Measurements from ENCODE around the gene FIS1.
"Not testable (repeated sequence)": the region's sequence is repeated elsewhere in the genome, so short reads cannot be mapped to it uniquely, and the experiment has no call there.

FIS1 gene

DNA sequence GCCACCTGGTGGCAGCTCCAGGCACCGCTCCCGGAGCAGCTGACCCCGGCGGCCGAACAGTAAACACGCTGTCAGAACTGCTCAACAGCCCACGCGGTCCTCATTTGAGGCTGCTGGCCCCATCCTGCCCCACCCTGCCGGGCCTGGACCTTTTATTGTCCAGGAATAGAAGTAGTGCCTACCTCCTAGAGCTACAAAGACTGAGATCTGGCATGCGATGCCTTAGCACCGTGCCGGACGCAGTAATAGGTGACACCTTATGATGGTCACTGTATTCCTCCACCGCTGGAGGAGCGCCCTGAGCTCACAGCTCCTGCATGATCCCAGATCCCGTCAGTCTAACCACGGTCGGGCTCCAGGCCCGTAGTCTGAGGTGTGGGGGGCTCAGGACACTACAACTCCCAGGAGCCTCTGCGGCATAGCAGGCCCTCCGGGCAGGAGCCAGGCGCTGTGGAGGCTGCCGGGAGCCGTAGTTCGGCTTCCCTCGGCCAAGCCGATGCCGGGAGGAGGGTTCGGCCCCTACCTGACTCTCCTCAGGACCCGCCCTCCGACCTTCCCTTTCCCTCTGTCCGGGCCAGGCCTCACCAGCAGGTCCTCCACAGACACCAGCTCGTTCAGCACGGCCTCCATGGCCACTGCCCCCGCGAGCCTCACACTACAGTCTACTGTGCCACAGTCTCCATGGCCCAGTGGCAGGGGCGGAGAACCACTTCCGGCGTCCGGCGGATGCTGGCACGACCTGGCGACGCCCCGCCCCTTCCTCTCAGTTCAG is at the start of gene FIS1:
TSS of gene FIS1 (minus strand) at position 707 of the 772 bp plus-strand sequence. CDS start at position 630, 77 bp downstream.
- peak; percentile 89 to 94 for DNase-seq (ENCODE audit: low read depth in 2 of 2)

DNA sequence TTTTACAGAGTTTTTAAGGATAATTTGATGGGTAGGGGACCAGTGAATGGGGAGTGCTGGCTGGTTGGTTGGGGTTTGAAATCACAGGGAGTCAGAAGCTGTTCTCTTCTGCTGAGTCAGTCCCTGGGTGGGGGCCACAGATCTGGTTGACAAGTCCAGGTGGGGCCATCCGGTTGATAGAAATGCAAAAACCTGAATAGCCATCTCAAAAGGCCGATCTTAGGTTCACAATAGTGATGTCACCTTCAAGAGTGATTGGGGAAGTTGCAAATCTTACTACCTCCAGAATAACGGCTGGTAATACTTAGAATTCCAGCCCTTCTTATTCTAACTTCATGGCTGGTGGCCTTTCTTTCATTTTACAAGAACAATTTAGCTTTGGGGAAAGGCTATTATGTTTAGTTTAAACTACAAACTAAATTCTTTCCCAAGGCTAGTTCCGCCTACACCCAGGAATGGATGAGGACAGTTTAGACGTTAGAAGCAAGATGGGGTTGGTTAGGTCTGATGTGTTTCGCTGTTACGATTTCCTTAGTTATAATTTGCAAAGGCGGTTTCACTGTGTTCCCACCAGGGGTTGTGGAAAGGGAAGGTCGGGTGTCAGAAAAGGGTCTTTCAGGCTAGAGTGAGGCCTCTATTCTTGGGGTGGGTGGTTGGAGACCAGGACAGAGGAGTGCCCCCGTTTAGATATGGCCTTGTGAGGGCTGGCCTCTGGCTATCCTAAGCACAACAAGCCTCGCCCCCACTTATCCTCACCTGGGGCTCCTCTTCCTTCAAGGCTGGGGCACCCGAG is 49.4 kb upstream of the FIS1 start:
- DNase-seq (ENCODE audit: low read depth in 2 of 2): no peak

DNA sequence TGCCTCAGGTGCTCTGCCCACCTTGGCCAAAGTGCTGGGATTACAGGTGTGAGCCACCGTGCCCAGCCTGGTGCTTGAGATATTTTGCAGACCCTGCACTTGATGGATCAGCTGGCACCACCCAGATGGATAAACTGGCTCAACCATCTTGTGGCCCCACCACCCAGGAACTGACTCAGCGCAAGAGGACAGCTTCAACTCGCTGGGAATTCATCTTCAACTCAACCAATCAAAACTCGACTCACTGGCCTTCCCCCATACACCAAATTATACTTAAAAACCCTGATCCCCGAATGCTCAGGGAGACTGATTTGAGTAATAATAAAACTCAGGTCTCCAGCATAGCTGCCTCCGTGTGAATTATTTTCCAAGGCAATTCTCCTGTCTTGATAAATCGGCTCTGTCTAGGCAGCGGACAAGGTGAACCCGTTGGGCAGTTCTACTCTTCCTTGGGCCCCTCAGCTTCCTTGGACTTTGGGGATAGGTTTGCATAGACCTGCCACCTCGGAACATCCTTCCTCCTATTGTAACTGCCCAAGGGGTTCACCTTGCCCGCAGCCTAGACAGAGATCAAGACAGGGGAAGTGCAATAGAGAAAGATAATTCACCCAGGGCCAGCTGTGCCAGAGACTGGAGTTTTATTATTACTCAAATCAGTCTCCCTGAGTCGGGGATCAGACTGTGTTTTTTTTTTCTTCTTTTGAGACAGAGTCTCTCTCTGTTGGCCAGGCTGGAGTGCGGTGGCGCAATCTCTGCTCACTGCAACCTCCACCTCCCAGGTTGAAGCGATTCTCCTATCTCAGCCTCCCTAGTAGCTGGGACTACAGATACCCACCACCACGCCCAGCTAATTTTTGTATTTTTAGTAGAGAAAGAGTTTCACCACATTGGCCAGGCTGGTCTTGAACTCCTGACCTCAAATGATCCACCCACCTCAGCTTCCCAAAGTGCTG is 48.5 kb upstream of the FIS1 start:
- DNase-seq (ENCODE audit: low read depth in 2 of 2): not testable (repeated sequence)

DNA sequence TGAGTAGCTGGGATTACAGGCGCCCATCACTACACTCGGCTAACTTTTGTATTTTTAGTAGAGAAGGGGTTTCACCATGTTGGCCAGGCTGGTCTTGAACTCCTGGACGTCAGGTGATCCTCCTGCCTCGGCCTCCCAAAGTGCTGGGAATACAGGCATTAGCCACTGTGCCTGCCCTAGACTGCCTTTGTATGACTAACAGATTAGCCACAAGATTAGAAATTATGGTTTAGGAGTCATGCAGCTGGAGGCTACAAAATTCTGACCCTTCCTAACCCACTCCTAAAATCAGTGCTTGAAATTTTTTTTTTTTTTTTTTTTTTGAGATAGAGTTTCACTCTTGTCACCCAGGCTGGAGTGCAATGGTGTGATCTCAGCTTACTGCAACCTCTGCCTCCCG is 47.7 kb upstream of the FIS1 start:
- DNase-seq (ENCODE audit: low read depth in 2 of 2): not testable (repeated sequence)

DNA sequence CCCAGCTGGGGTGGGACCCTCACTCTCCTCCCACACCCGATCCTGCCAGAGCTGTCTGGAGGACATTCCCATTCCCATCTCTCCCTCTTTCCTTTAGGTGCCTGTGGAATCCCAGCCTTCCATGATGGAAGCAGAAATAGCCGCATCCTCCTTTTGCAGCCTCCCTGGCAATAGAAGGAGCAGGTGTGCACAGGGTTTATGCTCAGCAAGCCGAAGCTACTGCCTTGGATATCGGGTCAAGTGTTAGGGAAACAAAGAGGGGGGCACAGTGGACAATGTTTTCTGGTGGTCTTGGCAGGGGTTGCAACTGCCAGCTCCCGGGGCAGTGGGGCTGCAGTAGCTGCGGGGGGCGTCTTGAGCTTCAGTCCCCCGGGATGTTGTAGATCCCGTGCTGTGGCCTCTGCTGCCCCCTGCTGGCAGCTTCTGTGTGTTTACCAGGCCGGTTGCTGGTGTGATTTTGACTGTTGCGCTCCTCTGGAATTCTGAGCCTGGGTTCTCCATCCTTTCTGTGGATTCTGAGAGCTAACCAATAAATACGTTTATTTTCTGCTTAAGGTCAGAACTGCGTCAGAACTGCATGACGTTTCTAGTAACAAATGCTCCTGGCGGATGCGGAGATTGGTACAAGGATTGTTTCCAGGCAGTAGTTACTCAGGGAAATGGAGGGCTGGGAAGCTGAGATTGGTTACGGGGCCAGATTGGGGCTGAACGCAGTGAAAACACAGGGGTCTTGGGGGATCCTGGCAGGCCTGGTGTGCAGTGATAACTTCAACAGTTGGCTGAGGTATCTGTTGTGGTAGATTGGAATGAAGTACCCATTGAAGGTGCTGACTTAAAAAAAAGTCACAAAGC is 45.5 kb upstream of the FIS1 start:
- DNase-seq (ENCODE audit: low read depth in 2 of 2): peak; percentile 47 to 62

DNA sequence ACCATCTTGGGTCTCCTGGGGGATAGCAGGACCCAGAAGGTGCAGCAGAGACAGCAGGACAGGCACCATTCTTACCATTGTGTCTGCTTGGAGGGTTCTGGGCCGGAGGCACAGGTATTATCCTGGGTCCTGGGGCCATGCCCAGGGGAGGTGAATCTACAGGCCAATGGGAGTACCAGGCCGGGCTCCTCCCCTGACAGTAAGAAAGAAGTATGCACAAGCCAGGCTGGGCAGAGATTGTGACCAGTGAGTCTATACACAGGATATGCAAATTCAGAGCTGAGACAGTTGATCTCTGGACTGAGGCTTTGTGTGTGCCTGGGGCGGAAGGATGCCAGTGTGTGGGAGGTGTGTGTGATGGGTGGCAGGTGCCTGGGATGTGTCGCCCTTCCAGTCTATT is 44.8 kb upstream of the FIS1 start:
- DNase-seq (ENCODE audit: low read depth in 2 of 2): not testable (repeated sequence)

DNA sequence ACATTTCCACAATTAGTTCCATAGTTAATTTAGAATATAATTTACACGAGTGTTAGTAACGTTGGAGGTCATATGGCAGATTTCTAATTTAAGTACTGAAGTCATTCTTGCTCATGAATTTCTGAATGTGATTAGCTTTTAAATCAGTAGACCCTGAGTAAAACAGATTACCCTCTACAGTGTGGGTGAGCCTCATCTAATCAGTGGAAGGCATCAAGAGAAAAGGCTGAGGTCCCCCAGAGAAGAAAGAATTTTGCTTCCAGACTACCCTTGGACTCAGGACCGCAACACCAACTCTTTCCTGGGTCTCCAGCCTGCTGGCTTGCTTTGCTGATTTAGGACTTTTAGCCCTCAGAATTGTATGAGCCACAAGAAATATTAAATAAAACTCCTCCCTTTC is 43.6 kb upstream of the FIS1 start:
- no peak for DNase-seq (ENCODE audit: low read depth in 2 of 2)

DNA sequence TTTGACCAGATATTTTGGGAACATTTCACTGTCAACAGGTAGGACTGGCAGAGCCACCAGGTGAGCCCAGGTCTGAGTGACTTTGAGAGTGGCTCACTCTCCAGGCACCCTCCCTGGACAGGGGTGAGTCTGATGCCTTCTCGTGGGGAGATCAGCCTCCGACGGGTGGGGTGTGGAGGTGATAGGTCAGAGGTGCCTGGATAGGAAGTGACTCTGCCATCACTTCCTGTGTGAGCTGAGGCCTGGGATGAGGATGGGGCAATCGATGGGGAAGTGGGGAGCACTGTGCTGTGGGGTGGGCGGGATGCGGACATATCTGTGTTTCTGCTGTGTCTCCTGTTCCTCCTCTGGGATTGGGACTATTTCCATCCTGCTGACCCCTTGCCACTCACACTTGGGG is 42.2 kb upstream of the FIS1 start:
- no peak for DNase-seq (ENCODE audit: low read depth in 2 of 2)

DNA sequence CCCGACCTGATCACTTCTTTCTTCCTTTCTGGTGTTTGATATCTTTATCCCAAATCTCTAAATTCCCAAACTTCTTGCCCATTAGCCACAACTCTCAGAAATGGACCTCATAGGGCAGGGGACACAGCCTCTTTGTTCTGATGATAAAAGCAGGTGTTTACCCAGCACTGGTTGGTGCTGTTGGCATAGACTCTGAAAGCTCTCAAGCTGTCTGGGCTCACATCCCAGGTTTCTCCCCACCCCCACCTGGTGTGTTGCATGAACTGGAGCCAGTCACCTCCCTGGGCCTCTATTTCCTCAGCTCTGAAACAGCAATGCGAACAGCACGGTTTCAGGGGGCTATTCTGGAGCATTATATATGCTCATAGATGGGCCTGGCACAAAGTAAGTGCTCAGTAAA is 41.0 kb upstream of the FIS1 start:
- DNase-seq (ENCODE audit: low read depth in 2 of 2): not testable (repeated sequence)

DNA sequence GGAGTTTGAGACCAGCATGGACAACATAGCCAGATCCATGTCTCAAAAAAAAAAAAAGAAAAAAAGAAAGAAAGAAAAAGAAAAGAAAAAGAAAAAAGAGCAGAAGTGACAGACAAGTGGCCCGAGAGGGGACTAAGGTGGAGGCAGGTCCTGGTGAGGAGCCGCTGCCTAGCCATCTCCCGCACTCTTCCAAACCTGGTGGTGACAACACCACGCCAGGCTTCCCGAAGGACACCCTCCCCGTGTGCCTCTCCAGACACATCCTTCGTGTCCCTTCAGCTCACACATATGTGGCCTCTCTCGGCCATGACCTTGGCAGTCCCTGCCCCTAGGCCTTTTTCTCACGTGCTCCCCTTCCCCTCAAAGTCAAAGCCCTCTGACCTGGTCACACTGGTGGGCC is 40.3 kb upstream of the FIS1 start:
- DNase-seq (ENCODE audit: low read depth in 2 of 2): no peak

DNA sequence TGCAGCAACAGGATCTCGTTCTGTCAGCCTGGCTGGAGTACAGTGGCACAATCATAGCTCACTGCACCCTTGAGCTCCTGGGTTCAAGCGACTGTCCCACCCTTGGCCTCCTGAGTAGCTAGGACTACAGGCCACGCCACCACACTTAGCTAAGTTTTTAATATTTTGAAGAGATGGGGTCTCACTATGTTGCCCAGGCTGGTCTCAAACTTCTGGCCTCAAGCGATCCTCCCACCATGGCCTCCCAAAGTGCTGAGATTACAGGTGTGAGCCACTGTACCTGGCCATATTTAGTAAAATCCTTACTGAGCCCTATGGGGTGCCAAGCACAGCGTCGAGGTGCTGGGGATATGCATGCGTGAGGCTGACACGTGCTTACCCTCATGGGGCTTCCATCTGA is 36.0 kb upstream of the FIS1 start:
- DNase-seq (ENCODE audit: low read depth in 2 of 2): not testable (repeated sequence)

DNA sequence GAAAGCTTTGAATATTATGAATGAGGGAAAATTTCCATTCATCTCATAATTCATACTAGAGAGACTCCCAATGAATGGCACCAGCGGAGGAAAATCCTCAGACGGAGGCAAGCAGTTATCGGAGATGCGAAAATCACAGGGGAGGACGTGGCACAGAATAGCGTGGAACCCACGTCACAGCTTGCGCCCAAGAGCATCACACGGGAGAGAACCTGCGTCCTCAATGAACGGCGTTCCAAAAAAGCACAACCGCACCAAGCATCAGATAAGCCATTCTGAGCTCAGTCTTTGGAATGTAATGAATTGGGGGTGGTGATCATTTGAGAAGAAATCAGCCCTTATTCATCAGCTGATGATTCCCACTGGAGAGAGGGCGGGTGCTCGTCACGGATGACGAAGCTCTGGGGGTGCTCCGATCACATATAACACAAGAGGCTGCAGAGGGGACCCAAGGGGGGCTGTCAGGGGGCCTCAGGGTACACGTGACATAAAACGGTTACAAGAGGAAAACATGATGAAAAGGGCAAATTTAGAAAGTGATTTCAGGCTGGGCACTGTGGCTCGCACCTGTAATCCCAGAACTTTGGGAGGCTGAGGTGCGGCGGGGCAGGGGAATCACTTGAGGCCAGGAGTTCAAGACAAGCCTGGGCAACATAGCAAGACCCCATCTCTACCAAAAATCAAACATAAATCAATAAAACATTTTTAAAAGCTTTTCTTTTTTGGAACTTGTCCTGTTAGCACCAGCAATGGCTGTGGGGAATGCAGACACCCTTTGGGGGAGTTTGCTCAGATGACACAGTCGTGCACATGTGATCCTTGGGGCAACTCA is 33.8 kb upstream of the FIS1 start:
- no peak for DNase-seq (ENCODE audit: low read depth in 2 of 2)

DNA sequence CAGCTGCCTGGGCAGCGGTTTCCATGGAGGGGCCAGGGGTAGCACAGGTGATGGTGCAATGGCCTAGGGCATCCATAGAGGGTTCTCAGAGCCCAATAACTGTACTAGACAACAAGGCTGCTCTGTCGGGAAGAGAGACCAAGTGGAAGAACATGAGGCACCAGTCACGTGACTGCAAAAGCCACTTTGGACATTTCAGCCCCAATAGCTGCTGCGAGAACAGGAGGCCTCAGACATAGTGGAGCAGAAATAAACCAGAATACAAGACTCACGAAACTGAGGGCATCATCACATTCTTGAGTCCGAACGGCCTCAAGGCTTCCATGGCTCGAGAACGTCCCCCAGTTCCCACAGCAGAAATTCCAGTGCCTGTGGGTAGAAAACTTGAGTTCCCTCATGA is 32.3 kb upstream of the FIS1 start:
- DNase-seq (ENCODE audit: low read depth in 2 of 2): no peak

DNA sequence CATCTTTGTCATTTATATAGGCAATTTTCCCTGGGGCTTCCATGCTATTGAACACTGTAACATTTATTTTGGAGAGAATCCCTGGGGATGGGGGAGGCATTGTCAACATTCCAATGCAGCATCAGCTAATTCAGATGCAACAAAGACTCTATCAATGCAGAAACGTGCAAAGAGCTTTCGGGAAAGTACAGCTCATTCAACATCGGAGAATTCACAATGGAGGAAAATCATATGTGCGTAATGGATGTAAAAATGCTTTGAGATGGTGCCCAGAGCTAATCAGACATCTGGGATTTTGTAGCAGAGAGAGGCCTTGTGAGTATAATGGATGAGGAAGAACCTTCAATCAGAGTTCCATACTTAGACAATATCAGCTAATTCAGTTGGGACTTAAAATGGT is 28.3 kb upstream of the FIS1 start:
- DNase-seq (ENCODE audit: low read depth in 2 of 2): no peak

DNA sequence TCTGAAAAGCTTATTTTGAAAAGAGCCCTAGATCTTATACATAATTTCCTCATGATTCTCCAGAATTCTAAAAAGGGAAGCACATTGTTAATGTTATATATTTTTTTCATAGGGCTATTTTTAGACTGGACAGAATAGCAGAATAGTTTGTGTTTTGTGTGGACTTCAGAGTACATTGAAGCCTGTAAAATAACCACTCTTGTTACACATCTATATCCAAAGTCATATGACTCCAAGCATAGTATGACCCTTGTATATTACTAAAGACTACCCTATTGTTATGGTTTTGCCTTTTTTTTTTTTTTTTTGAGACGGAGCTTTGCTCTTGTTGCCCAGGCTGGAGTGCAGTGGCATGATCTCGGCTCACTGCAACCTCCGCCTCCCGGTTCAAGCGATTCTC is 26.1 kb upstream of the FIS1 start:
- no peak for DNase-seq (ENCODE audit: low read depth in 2 of 2)

DNA sequence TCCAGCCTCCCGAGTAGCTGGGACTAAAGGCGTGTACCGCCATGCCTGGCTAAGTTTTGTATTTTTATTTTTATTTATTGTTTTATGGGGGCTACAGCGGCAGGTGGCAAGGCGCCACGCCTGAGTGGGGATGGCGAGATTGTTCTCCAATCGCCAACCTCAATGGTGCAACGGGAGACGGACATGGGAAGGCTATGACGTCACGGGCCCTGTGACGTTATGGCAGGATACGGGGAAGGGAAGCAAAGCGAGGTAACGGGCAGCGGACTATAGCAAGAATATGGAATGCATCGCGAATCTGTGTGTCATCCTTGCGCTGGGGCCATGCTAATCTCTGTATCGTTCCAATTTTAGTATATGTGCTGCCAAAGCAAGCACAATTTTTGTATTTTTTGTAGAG is 24.8 kb upstream of the FIS1 start:
- no peak for DNase-seq (ENCODE audit: low read depth in 2 of 2)

DNA sequence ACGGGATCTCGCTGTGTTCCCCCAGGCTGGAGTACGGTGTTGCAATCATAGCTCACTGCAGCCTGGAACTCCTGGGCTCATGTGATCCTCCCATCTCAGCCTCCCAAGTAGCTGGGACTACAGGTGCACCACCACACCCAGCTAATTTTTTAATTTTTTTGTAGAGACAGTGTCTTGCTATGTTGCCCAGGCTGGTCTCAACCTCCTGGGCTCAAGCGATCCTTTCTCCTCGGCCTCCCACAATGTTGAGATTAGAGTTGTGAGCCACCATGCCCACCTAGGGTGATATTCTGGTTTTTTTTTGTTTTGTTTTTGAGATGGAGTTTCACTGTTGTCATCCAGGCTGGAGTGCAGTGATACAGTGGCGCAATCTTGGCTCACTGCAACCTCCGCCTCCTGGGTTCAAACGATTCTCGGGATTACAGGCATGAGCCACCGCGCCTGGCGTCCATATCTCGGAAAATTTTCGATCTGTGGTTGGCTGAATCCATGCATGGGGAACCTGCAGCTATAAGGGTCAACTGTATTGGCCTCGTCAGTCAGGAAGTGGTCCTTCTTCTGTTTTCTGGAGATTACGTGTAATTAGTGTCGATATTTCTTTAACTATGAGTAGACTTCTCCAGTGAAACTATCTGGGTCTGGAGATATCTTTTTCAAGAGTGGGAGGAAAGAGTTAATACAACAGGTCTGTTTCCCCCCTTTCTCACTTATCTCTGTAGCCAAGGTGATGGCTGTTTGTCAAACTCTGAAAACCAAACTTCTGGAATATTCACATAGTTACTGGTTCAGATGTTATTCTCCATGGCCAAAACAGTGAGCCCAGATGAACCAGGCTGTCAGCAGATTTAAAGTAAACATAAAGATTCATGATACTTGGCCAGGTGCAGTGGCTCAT is 21.0 kb upstream of the FIS1 start:
- no peak for DNase-seq (ENCODE audit: low read depth in 2 of 2)

DNA sequence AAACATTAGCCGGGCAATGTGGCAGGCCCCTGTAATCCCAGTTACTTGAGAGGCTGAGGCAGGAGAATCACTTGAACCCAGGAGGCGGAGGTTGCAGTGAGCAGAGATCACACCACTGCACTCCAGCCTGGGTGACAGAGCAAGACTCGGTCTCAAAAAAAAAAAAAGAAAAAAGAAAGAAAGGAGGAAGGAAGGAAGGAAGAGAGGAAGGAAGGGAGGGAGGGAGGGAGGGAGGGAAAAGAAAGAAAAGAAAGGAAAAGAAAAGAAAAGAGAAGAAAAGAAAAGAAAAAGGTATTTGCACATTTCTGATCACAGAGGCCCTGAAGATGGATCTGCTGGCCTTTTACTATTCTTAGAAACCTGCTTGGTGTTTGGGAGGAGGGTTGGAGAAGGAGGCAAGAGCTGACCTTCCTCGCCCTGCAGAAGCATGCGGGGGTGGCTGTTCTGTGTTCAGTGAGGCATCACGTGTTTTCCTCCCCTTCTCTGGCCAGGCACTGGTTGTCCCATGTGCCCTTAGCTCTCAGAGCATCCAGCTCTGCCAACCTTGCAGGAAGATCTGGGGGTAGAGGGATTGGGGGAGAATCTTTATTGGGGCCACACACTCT is 19.3 kb upstream of the FIS1 start:
- not testable (repeated sequence) for DNase-seq (ENCODE audit: low read depth in 2 of 2)

DNA sequence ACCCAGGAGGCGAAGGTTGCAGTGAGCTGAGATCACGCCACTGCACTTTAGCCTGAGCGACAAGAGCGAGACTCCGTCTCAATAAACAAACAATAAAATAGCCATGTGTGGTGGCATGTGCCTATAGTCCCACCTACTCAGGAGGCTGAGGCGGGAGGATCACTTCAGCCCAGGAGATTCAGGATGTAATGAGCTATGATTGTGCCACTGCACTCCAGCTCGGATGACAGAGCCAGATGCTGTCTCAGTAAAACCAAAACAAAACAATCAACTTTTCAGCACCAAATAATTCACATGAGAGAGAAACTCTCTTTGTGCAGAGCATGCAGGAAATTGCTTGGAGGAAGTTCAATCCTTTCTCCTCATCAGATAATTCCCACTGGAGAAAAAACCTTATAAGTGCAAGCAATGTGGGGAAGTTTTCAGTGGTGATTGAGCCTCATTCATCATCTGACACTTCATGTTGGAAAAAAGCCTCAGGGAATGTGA is 13.4 kb upstream of the FIS1 start:
- no peak for DNase-seq (ENCODE audit: low read depth in 2 of 2)

All from stimulated activated CD4-positive, alpha-beta T cell treated with anti-CD3 and anti-CD28 coated beads, Interleukin-4, amount 100 ng/mL, for 48 hours (primary cell).